ENCODE results near the gene MAP3K1. TPM values are rescaled to one million over a fixed set of nuclear protein-coding genes. Genes with fewer than 3 reads are reported as not detected.

MAP3K1 gene
- total RNA-seq, 1 donor from 2014 or later = 14.8 TPM

- DNase-seq (ENCODE audit: low spot score) = no peak
- Mint-ChIP-seq H3K4me3 (ENCODE audit: unreplicated experiment) (no peak overlapping the region), H3K36me3 (ENCODE audit: low read depth) (no peaks in the 10 kb centered on the region), H3K27me3 (ENCODE audit: low read depth) (no peaks in the 10 kb centered on the region), H3K9me3 (ENCODE audit: low read depth) (no peaks in the 10 kb centered on the region), H3K27ac (ENCODE audit: unreplicated experiment) (no peak overlapping the region), H3K4me1 (ENCODE audit: low read depth) (no peaks in the 10 kb centered on the region)
- TF ChIP-seq CTCF (IDR thresholded peaks at IDR 0.05) = no peak
Measured at GRCh38 chr5:56808211-56808610, 7.1 kb upstream of the MAP3K1 start.

GRCh38 chr5:56810826-56811225, 4.5 kb upstream of the MAP3K1 start:
- TF ChIP-seq CTCF (IDR thresholded peaks at IDR 0.05) = no peak
- no peak overlapping the region for H3K27ac Mint-ChIP-seq (ENCODE audit: unreplicated experiment)
- H3K36me3 Mint-ChIP-seq (ENCODE audit: low read depth) = no peaks in the 10 kb centered on the region

GRCh38 chr5:56812110-56812509, 3.2 kb upstream of the MAP3K1 start:
- no peak for TF ChIP-seq CTCF (IDR thresholded peaks at IDR 0.05)
- no peaks in the 10 kb centered on the region for H3K27me3 Mint-ChIP-seq (ENCODE audit: low read depth)

More at GRCh38 chr5:56810826-56811225, 4.5 kb upstream of the MAP3K1 start:
- Mint-ChIP-seq H3K27me3 (ENCODE audit: low read depth) (no peaks in the 10 kb centered on the region), H3K4me3 (ENCODE audit: unreplicated experiment) (no peak overlapping the region), H3K4me1 (ENCODE audit: low read depth) (peaks cover 8% of the 10 kb centered on the region), H3K9me3 (ENCODE audit: low read depth) (no peaks in the 10 kb centered on the region)
- DNase-seq (ENCODE audit: low spot score) = no peak

GRCh38 chr5:56813302-56813701, 2.0 kb upstream of the MAP3K1 start:
- Mint-ChIP-seq H3K36me3 (ENCODE audit: low read depth) (no peaks in the 10 kb centered on the region), H3K4me3 (ENCODE audit: unreplicated experiment) (no peak overlapping the region), H3K27me3 (ENCODE audit: low read depth) (no peaks in the 10 kb centered on the region), H3K27ac (ENCODE audit: unreplicated experiment) (no peak overlapping the region), H3K9me3 (ENCODE audit: low read depth) (no peaks in the 10 kb centered on the region), H3K4me1 (ENCODE audit: low read depth) (peaks cover 20% of the 10 kb centered on the region)
- no peak for TF ChIP-seq CTCF (IDR thresholded peaks at IDR 0.05)
- no peak for DNase-seq (ENCODE audit: low spot score)

More at GRCh38 chr5:56812110-56812509, 3.2 kb upstream of the MAP3K1 start:
- DNase-seq (ENCODE audit: low spot score) = no peak
- Mint-ChIP-seq H3K36me3 (ENCODE audit: low read depth) (no peaks in the 10 kb centered on the region), H3K27ac (ENCODE audit: unreplicated experiment) (no peak overlapping the region), H3K4me3 (ENCODE audit: unreplicated experiment) (no peak overlapping the region), H3K4me1 (ENCODE audit: low read depth) (peaks cover 10% of the 10 kb centered on the region), H3K9me3 (ENCODE audit: low read depth) (no peaks in the 10 kb centered on the region)

GRCh38 chr5:56814361-56814962, 887 bp upstream of the MAP3K1 start:
- peak overlapping the region; percentile 74 for H3K4me3 Mint-ChIP-seq (ENCODE audit: unreplicated experiment)
- H3K9me3 Mint-ChIP-seq (ENCODE audit: low read depth) = no peaks in the 10 kb centered on the region
- TF ChIP-seq CTCF (IDR thresholded peaks at IDR 0.05) = no peak
- no peaks in the 10 kb centered on the region for H3K27me3 Mint-ChIP-seq (ENCODE audit: low read depth)
- no peak for DNase-seq (ENCODE audit: low spot score)
- H3K4me1 Mint-ChIP-seq (ENCODE audit: low read depth) = peaks cover 30% of the 10 kb centered on the region
- peak overlapping the region; percentile 71 for H3K27ac Mint-ChIP-seq (ENCODE audit: unreplicated experiment)
- no peaks in the 10 kb centered on the region for H3K36me3 Mint-ChIP-seq (ENCODE audit: low read depth)
